Vagina (tissue), 2 donors: ENCODE measurements around the gene MAML2.

Experiments used
- CTCF ChIP-seq, 3 experiments: fragments of 450-650 bp in 2 of 3; fragments of 200-600 bp in 1 of 3; sonication (generic) in 1 of 3; IDR thresholded peaks; one replicate each; pipeline ENCODE4 v1.5.1; 2017 to 2019; ENCODE audit warnings: antibody characterized with exemption in 3 of 3, mild to moderate bottlenecking in 2 of 3, moderate library complexity in 2 of 3
- POLR2A ChIP-seq, 2 donors: fragments of 450-650 bp; IDR thresholded peaks; one replicate each; pipeline ENCODE4 v1.6.1; 2017; ENCODE audit warnings: antibody characterized with exemption in 2 of 2, mild to moderate bottlenecking in 2 of 2, moderate library complexity in 2 of 2
- POLR2AphosphoS5 ChIP-seq, 2 donors: sonication (generic); formaldehyde crosslinking; IDR thresholded peaks; one replicate each; pipeline ENCODE4 v1.9.0; 2017; ENCODE audit warnings: antibody characterized with exemption in 2 of 2, mild to moderate bottlenecking in 2 of 2, low read depth in 1 of 2; ENCODE audit not compliant: insufficient read depth in 1 of 2

- no peak for TF ChIP-seq CTCF (IDR thresholded peaks at IDR 0.05)
- no peak for TF ChIP-seq POLR2A (IDR thresholded peaks at IDR 0.05)
- TF ChIP-seq POLR2AphosphoS5 (IDR thresholded peaks at IDR 0.05; ENCODE audit: insufficient read depth in 1 of 2, low read depth in 1 of 2): no peak
These were observed 327.0 kb downstream of the MAML2 start for GRCh38 chr11:96015906-96016565.
